Gastrocnemius medialis (tissue), 4 donors: Measurements from ENCODE around the gene SNCAIP. TPM values are rescaled to one million over a fixed set of nuclear protein-coding genes. Genes with fewer than 3 reads are reported as not detected.

Experiments
- ATAC-seq, 2 donors: fragments of 150-250 bp; one replicate each; pipeline ENCODE4 v1.9.1; 2016
- DNase-seq, 2 donors: peaks; one replicate each; pipeline ENCODE4 v3.0.0-alpha.2; 2019
- H3K27ac ChIP-seq, 4 donors: fragments of 200-600 bp; sonication (generic); 1 replicate in 1 of 4; 2 replicates in 3 of 4; pipeline ENCODE4 v1.5.1; 2016 to 2018; ENCODE audit warnings: mild to moderate bottlenecking in 2 of 4, moderate library complexity in 1 of 4
- H3K27me3 ChIP-seq, 3 donors: fragments of 200-600 bp; sonication (generic) in 2 of 3; 1 replicate in 1 of 3; 2 replicates in 2 of 3; pipeline versions ENCODE4 v1.5.1 to v1.6.0; 2016 to 2019; ENCODE audit warnings: mild to moderate bottlenecking in 1 of 3, moderate library complexity in 1 of 3
- H3K36me3 ChIP-seq, 2 donors: fragments of 200-600 bp; sonication (generic) in 1 of 2; one replicate each; pipeline ENCODE4 v1.5.1; 2017 to 2018
- H3K4me1 ChIP-seq, 2 donors: fragments of 200-600 bp; sonication (generic) in 1 of 2; one replicate each; pipeline ENCODE4 v1.5.1; 2016 to 2017; ENCODE audit warnings: mild to moderate bottlenecking in 2 of 2
- H3K4me3 ChIP-seq, 4 donors: fragments of 200-600 bp; sonication (generic) in 3 of 4; 1 replicate in 1 of 4; 2 replicates in 3 of 4; pipeline ENCODE4 v1.5.1; 2016 to 2019; ENCODE audit warnings: mild to moderate bottlenecking in 2 of 4
- H3K9me3 ChIP-seq, 3 donors: fragments of 200-600 bp; sonication (generic) in 2 of 3; 1 replicate in 1 of 3; 2 replicates in 2 of 3; pipeline ENCODE4 v1.5.1; 2016 to 2019
- POLR2A ChIP-seq, 2 donors: fragments of 450-650 bp; IDR thresholded peaks; one replicate each; pipeline ENCODE4 v1.6.1; 2017; ENCODE audit warnings: antibody characterized with exemption in 2 of 2, mild to moderate bottlenecking in 2 of 2, moderate library complexity in 2 of 2
- in situ Hi-C, 4 donors: fragments of 200-750 bp; cut with MboI; loops; one replicate each; pipeline versions ENCODE4 v1.15.0 to v1.8.0; 2017; ENCODE audit warnings: low sequenced_read_pairs in 4 of 4
- intact Hi-C: fragments of 100-400 bp; cut with DNase I; formaldehyde crosslinking; loops from one replicate; pipeline ENCODE4 v1.15.1; 2023; ENCODE audit warnings: low total_unique reads
- total RNA-seq, 4 donors: library from RNA; depleted of rRNA; stranded (reverse); fragments of >200 nt; gene quantifications; one replicate each; pipeline versions ENCODE4 v1.1.0 to v1.2.3, GENCODE V29; 2016
- TF ChIP-seq, protein P1 (sequence below), 5 experiments: fragments of 450-650 bp in 3 of 5; fragments of 200-600 bp in 2 of 5; sonication (generic) in 2 of 5; IDR thresholded peaks in 4 of 5; conservative IDR thresholded peaks in 1 of 5; 1 replicate in 4 of 5; 2 replicates in 1 of 5; pipeline ENCODE4 v1.5.1; 2016 to 2019; ENCODE audit warnings: antibody characterized with exemption in 5 of 5, mild to moderate bottlenecking in 3 of 5, moderate library complexity in 3 of 5

Gene SNCAIP
- total RNA-seq, 4 donors from 2014 or later, result 0.22 to 3.1 (median 0.53) TPM

GRCh38 chr5:122323738-122324137 lies 11.7 kb downstream of the SNCAIP start:
- Histone ChIP-seq H3K4me1 (no peaks in the 10 kb centered on the region), H3K4me3 (no peak overlapping the region), H3K27me3 (no peaks in the 10 kb centered on the region), H3K36me3 (no peaks in the 10 kb centered on the region), H3K27ac (no peak overlapping the region), H3K9me3 (no peaks in the 10 kb centered on the region)
- DNase-seq (no peak), ATAC-seq (no peak)
- in situ Hi-C loops, result no loop called here
- TF ChIP-seq, protein P1, sequence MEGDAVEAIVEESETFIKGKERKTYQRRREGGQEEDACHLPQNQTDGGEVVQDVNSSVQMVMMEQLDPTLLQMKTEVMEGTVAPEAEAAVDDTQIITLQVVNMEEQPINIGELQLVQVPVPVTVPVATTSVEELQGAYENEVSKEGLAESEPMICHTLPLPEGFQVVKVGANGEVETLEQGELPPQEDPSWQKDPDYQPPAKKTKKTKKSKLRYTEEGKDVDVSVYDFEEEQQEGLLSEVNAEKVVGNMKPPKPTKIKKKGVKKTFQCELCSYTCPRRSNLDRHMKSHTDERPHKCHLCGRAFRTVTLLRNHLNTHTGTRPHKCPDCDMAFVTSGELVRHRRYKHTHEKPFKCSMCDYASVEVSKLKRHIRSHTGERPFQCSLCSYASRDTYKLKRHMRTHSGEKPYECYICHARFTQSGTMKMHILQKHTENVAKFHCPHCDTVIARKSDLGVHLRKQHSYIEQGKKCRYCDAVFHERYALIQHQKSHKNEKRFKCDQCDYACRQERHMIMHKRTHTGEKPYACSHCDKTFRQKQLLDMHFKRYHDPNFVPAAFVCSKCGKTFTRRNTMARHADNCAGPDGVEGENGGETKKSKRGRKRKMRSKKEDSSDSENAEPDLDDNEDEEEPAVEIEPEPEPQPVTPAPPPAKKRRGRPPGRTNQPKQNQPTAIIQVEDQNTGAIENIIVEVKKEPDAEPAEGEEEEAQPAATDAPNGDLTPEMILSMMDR (IDR thresholded peaks at IDR 0.05 in 4 of 5, conservative IDR thresholded peaks at IDR 0.05 in 1 of 5), result no peak
- TF ChIP-seq POLR2A (IDR thresholded peaks at IDR 0.05), result no peak
- intact Hi-C loops, result no loop called here

- DNase-seq (no peak), ATAC-seq (no peak)
- TF ChIP-seq, protein P1 (IDR thresholded peaks at IDR 0.05 in 4 of 5, conservative IDR thresholded peaks at IDR 0.05 in 1 of 5), result no peak
- no peak for TF ChIP-seq POLR2A (IDR thresholded peaks at IDR 0.05)
- Histone ChIP-seq H3K27me3 (no peaks in the 10 kb centered on the region), H3K4me1 (no peaks in the 10 kb centered on the region), H3K27ac (no peak overlapping the region), H3K9me3 (no peaks in the 10 kb centered on the region), H3K4me3 (no peak overlapping the region), H3K36me3 (no peaks in the 10 kb centered on the region)
- intact Hi-C loops, result no loop called here
- in situ Hi-C loops, result no loop called here
Observed at GRCh38 chr5:122327110-122327509, 15.1 kb downstream of the SNCAIP start.

GRCh38 chr5:122330881-122331280 lies 18.8 kb downstream of the SNCAIP start:
- TF ChIP-seq, protein P1 (IDR thresholded peaks at IDR 0.05 in 4 of 5, conservative IDR thresholded peaks at IDR 0.05 in 1 of 5), result no peak
- no peak for TF ChIP-seq POLR2A (IDR thresholded peaks at IDR 0.05)
- in situ Hi-C loops, result no loop called here
- H3K27ac ChIP-seq, result no peak overlapping the region
- H3K4me1 ChIP-seq, result no peaks in the 10 kb centered on the region
- ATAC-seq (no peak), DNase-seq (no peak)
- no peaks in the 10 kb centered on the region for H3K36me3 ChIP-seq
- H3K9me3 ChIP-seq, result no peaks in the 10 kb centered on the region
- no peaks in the 10 kb centered on the region for H3K27me3 ChIP-seq
- H3K4me3 ChIP-seq, result no peak overlapping the region
- intact Hi-C loops, result no loop called here

DNA sequence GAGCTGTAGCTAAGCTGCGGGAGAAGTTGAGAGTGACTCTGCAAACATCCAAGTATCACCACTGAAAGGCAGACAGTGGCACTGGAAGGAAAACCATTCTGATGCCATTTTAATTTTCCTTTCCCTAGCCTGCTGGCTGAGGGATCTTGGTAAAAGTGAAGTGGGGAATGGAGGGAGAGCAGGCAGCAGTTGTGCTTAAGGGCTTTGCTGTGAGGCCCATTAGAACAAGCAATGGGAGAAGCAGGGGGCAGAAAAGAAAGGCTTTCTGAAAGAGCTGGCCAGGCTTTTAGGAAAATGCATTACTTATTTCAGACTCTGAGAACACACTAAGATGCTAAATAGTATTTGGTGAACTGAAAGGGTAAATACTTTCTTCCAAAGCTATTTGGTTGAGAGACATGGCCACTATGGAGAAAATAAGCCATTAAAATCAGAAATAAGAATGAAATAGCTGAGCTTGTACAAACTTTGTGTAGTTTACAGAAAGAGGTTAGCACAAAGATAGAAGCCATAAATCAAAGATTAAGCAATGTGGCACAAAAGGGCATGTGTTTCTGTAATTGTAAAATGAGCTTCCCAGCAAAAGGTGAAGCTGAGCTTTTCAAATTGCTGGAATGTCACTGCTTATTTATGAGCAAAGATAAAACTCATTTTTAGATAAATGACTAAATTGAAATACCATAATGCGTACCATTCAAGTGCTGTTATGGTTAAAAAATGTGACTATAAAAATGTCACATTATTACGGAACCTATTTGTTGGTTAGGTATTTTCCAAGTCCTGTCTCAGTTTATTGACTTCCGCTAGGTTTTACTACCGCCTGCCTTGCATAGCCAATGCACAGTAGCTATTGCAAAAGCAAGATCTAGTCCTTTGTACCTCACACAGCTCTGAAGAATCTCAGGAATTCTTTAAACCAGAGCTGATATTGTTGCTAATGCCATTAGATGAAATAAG lies 20.8 kb downstream of the SNCAIP start:
- no peak for TF ChIP-seq POLR2A (IDR thresholded peaks at IDR 0.05)
- TF ChIP-seq, protein P1 (IDR thresholded peaks at IDR 0.05 in 4 of 5, conservative IDR thresholded peaks at IDR 0.05 in 1 of 5), result no peak
- in situ Hi-C loops, result no loop called here
- ATAC-seq, result no peak
- H3K4me1 ChIP-seq, result no peaks in the 10 kb centered on the region
- no peak for DNase-seq
- H3K4me3 ChIP-seq, result no peak overlapping the region
- H3K27me3 ChIP-seq, result no peaks in the 10 kb centered on the region
- no peaks in the 10 kb centered on the region for H3K36me3 ChIP-seq
- intact Hi-C loops, result no loop called here
- H3K9me3 ChIP-seq, result no peaks in the 10 kb centered on the region
- H3K27ac ChIP-seq, result no peak overlapping the region
